H1 (cell line): ENCODE results near the gene SPOP. TPM values are rescaled to one million over a fixed set of nuclear protein-coding genes. Genes with fewer than 3 reads are reported as not detected.

Experiments
- CTCF ChIA-PET: fragments of 300-600 bp; sonication (Branson Sonifier 250); formaldehyde crosslinking; loops from one replicate; lab custom pipeline; 2021; ENCODE audit not compliant: partially characterized antibody; lab: Charles Lee
- POLR2A ChIA-PET: fragments of 300-600 bp; sonication (Branson Sonifier 250); formaldehyde crosslinking; loops from one replicate; lab custom pipeline; 2021; ENCODE audit warnings: inconsistent platforms; ENCODE audit not compliant: partially characterized antibody; lab: Charles Lee
- DNase-seq, 2 experiments: peaks; one replicate each; pipeline versions ENCODE4 v3.0.0 to v3.0.0-alpha.2; 2010 to 2022; ENCODE audit warnings: low spot score in 2 of 2, low read depth in 1 of 2, mixed read lengths in 1 of 2
- FAIRE-seq: peaks from 2 replicates; lab custom pipeline; 2011; peaks lifted over from hg19 to GRCh38; lab: Jason Lieb, UNC
- H2AFZ ChIP-seq: 2 replicates; pipeline ENCODE4 v1.8.1; 2012; ENCODE audit warnings: low read length, inconsistent platforms
- H2AK5ac ChIP-seq: 2 replicates; pipeline ENCODE4 v1.6.1; 2013; ENCODE audit warnings: low read depth, low read length
- H2BK120ac ChIP-seq: replicated peaks from 2 replicates; pipeline ENCODE3; 2013; ENCODE audit warnings: low read depth, low read length, inconsistent platforms
- H2BK12ac ChIP-seq: 2 replicates; pipeline ENCODE4 v1.6.1; 2013; ENCODE audit warnings: low read depth, low read length
- H2BK15ac ChIP-seq: 2 replicates; pipeline ENCODE4 v1.6.1; 2013; ENCODE audit warnings: low read length
- H2BK20ac ChIP-seq: 2 replicates; pipeline ENCODE4 v1.6.1; 2013; ENCODE audit warnings: low read length
- H2BK5ac ChIP-seq: 2 replicates; pipeline ENCODE4 v1.6.1; 2013; ENCODE audit warnings: low read depth, low read length
- H3K14ac ChIP-seq: 2 replicates; pipeline ENCODE4 v1.6.1; 2013; ENCODE audit warnings: inconsistent platforms; ENCODE audit not compliant: insufficient read length
- H3K18ac ChIP-seq: 2 replicates; pipeline ENCODE4 v1.6.1; 2013; ENCODE audit warnings: low read length; ENCODE audit errors: extremely low read depth
- H3K23ac ChIP-seq: 2 replicates; pipeline ENCODE4 v1.6.1; 2013; ENCODE audit warnings: inconsistent platforms; ENCODE audit not compliant: insufficient read length
- H3K23me2 ChIP-seq: 2 replicates; pipeline ENCODE4 v1.6.1; 2013; ENCODE audit warnings: low read depth, low read length
- H3K27ac ChIP-seq: 2 replicates; pipeline ENCODE4 v1.6.1; 2011; ENCODE audit warnings: low read depth, low read length, inconsistent platforms
- H3K27me3 ChIP-seq, 4 experiments: replicated peaks in 1 of 4; 1 replicate in 1 of 4; 2 replicates in 3 of 4; pipeline versions ENCODE4 v1.6.1 to v1.8.1; 2011 to 2013; ENCODE audit warnings: low read length in 3 of 4, mild to moderate bottlenecking in 3 of 4, inconsistent platforms in 2 of 4, mixed read lengths in 2 of 4, moderate library complexity in 1 of 4; ENCODE audit not compliant: control insufficient read depth in 3 of 4, insufficient read depth in 3 of 4; ENCODE audit errors: extremely low read depth in 1 of 4
- H3K36me3 ChIP-seq, 4 experiments: 2 replicates each; pipeline versions ENCODE4 v1.6.1 to v1.8.1; 2011 to 2013; ENCODE audit warnings: mild to moderate bottlenecking in 4 of 4, low read length in 3 of 4, moderate library complexity in 2 of 4, control low read depth in 1 of 4, inconsistent platforms in 1 of 4; ENCODE audit not compliant: insufficient read depth in 4 of 4, control insufficient read depth in 2 of 4
- H3K4ac ChIP-seq: replicated peaks from 2 replicates; pipeline ENCODE3; 2013; ENCODE audit warnings: low read length, low read depth, mixed read lengths, inconsistent platforms; ENCODE audit not compliant: insufficient read length
- H3K4me1 ChIP-seq, 4 experiments: replicated peaks in 1 of 4; 1 replicate in 1 of 4; 2 replicates in 3 of 4; pipeline versions ENCODE4 v1.6.1 to v1.8.1; 2011 to 2013; ENCODE audit warnings: low read length in 3 of 4, inconsistent platforms in 2 of 4, mixed read lengths in 1 of 4; ENCODE audit not compliant: insufficient read depth in 4 of 4, control insufficient read depth in 3 of 4
- H3K4me2 ChIP-seq, 2 experiments: 2 replicates each; pipeline versions ENCODE4 v1.6.1 to v1.8.1; 2011 to 2013; ENCODE audit warnings: low read depth in 2 of 2, low read length in 2 of 2, control low read depth in 1 of 2, inconsistent platforms in 1 of 2, mild to moderate bottlenecking in 1 of 2; ENCODE audit not compliant: insufficient read depth in 1 of 2
- H3K4me3 ChIP-seq, 4 experiments: fragments of 200-600, 300-600 bp in 1 of 4; sonication (generic), shearing (Covaris generic), sonication (Bioruptor Twin) in 1 of 4; 2 replicates each; pipeline versions ENCODE4 v1.5.1 to v1.8.1; 2011 to 2016; ENCODE audit warnings: low read length in 4 of 4, low read depth in 3 of 4, control low read depth in 2 of 4, inconsistent platforms in 2 of 4, mild to moderate bottlenecking in 2 of 4, mixed read lengths in 1 of 4, moderate library complexity in 1 of 4; ENCODE audit not compliant: insufficient read depth in 2 of 4; ENCODE audit errors: extremely low read depth in 1 of 4
- H3K56ac ChIP-seq: replicated peaks from 2 replicates; pipeline ENCODE3; 2013; ENCODE audit warnings: low read depth, mild to moderate bottlenecking, mixed read lengths, low read length, inconsistent platforms; ENCODE audit not compliant: insufficient read length
- H3K79me1 ChIP-seq: 2 replicates; pipeline ENCODE4 v1.6.1; 2013; ENCODE audit warnings: low read depth, low read length, control low read depth
- H3K79me2 ChIP-seq, 2 experiments: 2 replicates each; pipeline versions ENCODE4 v1.6.1 to v1.8.1; 2012 to 2013; ENCODE audit warnings: low read length in 2 of 2, mild to moderate bottlenecking in 2 of 2, inconsistent platforms in 1 of 2; ENCODE audit not compliant: insufficient read depth in 2 of 2, control insufficient read depth in 1 of 2
- H3K9ac ChIP-seq, 4 experiments: replicated peaks in 1 of 4; 1 replicate in 1 of 4; 2 replicates in 3 of 4; pipeline versions ENCODE4 v1.6.1 to v1.8.1; 2011 to 2013; ENCODE audit warnings: low read depth in 3 of 4, low read length in 3 of 4, control low read depth in 2 of 4, mild to moderate bottlenecking in 2 of 4, moderate library complexity in 2 of 4, inconsistent platforms in 1 of 4; ENCODE audit errors: extremely low read depth in 1 of 4
- H3K9me3 ChIP-seq, 2 experiments: 2 replicates each; pipeline versions ENCODE4 v1.6.1 to v1.8.1; 2012 to 2013; ENCODE audit warnings: mild to moderate bottlenecking in 2 of 2, moderate library complexity in 2 of 2, control low read depth in 1 of 2, inconsistent platforms in 1 of 2, low read depth in 1 of 2, low read length in 1 of 2, mixed read lengths in 1 of 2; ENCODE audit not compliant: insufficient read depth in 2 of 2
- H4K20me1 ChIP-seq, 2 experiments: replicated peaks in 1 of 2; 2 replicates each; pipeline versions ENCODE3 to v1.8.1; 2011 to 2013; ENCODE audit warnings: inconsistent platforms in 2 of 2, low read length in 2 of 2, mild to moderate bottlenecking in 1 of 2; ENCODE audit not compliant: insufficient read depth in 2 of 2, control insufficient read depth in 1 of 2
- H4K5ac ChIP-seq: 2 replicates; pipeline ENCODE4 v1.6.1; 2013; ENCODE audit warnings: low read length, low read depth, mixed read lengths, inconsistent platforms; ENCODE audit not compliant: insufficient read length
- H4K8ac ChIP-seq: 2 replicates; pipeline ENCODE4 v1.8.0; 2013; ENCODE audit warnings: mild to moderate bottlenecking, moderate library complexity, low read length, inconsistent platforms; ENCODE audit not compliant: insufficient read depth; ENCODE audit errors: extremely low read depth
- H4K91ac ChIP-seq: replicated peaks from 2 replicates; pipeline ENCODE3; 2013; ENCODE audit warnings: low read length, mixed read lengths, inconsistent platforms; ENCODE audit not compliant: insufficient read length
- ASH2L ChIP-seq: fragments of 200-600, 300-600 bp; sonication (generic); IDR thresholded peaks from one replicate; pipeline ENCODE4 v1.7.1; 2017; ENCODE audit warnings: low read length
- EGR1 ChIP-seq: IDR thresholded peaks from 2 replicates; pipeline ENCODE4 v1.6.1; 2011; ENCODE audit warnings: low read depth, low read length, borderline replicate concordance
- JUN ChIP-seq: IDR thresholded peaks from 2 replicates; pipeline ENCODE4 v1.6.1; 2011; ENCODE audit warnings: low read depth, mild to moderate bottlenecking, improper control_type of control experiment, low read length
- JUND ChIP-seq: IDR thresholded peaks from 2 replicates; pipeline ENCODE4 v1.6.1; 2011; ENCODE audit warnings: mild to moderate bottlenecking, improper control_type of control experiment, low read length
- PHF8 ChIP-seq: fragments of 200-600 bp; sonication (generic); conservative IDR thresholded peaks from 2 replicates; pipeline ENCODE4 v1.7.1; 2012; ENCODE audit warnings: low read depth, mild to moderate bottlenecking, inconsistent platforms, low read length, moderate library complexity
- RFX5 ChIP-seq: IDR thresholded peaks from 2 replicates; pipeline ENCODE4 v1.6.1; 2011; ENCODE audit warnings: low read depth, low read length, improper control_type of control experiment, borderline replicate concordance
- RXRA ChIP-seq: IDR thresholded peaks from 2 replicates; pipeline ENCODE4 v1.6.1; 2011; ENCODE audit warnings: low read depth, mild to moderate bottlenecking, low read length, moderate library complexity; ENCODE audit not compliant: insufficient read depth
- WGBS, 2 experiments: shearing (Covaris generic) in 1 of 2; methylation state at CpG; one replicate each; pipeline versions ENCODE4 v1.1.6 to v1.1.7; 2013 to 2015; ENCODE audit warnings: low lambda C conversion rate in 2 of 2, mixed read lengths in 2 of 2, inconsistent platforms in 1 of 2, low coverage in 1 of 2, missing lambda C conversion rate in 1 of 2; ENCODE audit not compliant: insufficient replicate concordance in 2 of 2, insufficient coverage in 1 of 2, insufficient read length in 1 of 2; ENCODE audit errors: extremely low coverage in 1 of 2, missing lambda C conversion rate in 1 of 2; 5-methylcytosine and 5-hydroxymethylcytosine counted together
- polyA plus RNA-seq, 7 experiments: library from polyadenylated mRNA; depleted of rRNA in 3 of 7; stranded (reverse) in 5 of 7; unstranded in 2 of 7; fragments of >200 nt in 5 of 7; fragments of 200-250 nt in 2 of 7; gene quantifications; 1 replicate in 5 of 7; 2 replicates in 1 of 7; 4 replicates in 1 of 7; pipeline versions ENCODE4 v1.2.1 to v1.2.3, GENCODE V29; 2011 to 2013; ENCODE audit warnings: missing spikeins in 2 of 7, mixed read lengths in 2 of 7
- total RNA-seq: library from RNA; stranded (reverse); fragmentation: NEBNext Ultra II Directional; extraction: Animal tissue kit (Norgen Biotek cat#: 25700); gene quantifications from 2 replicates; pipeline ENCODE4 v1.2.1, GENCODE V29; 2021

The SPOP gene
- total and polyA plus RNA-seq, 2 of the 8 experiments (the other 6 are each of a cell fraction or from before 2014, with no cell fraction given), result 13.3 to 25.6 TPM

GRCh38 chr17:49618028-49618611 is 59.8 kb downstream of the SPOP start:
- Histone ChIP-seq H2BK15ac (no peak overlapping the region), H2BK12ac (no peak overlapping the region), H2AFZ (no peak overlapping the region), H3K56ac (no peak overlapping the region), H3K4me1 (no peaks in the 10 kb centered on the region), H2BK120ac (no peak overlapping the region), H3K18ac (no peak overlapping the region), H3K23me2 (no peaks in the 10 kb centered on the region), H3K36me3 (peaks cover 6 to 60% (median 15%) of the 10 kb centered on the region in 4 experiments; a peak in 7 of 8 replicates), H4K5ac (no peak overlapping the region), H3K9me3 (no peaks in the 10 kb centered on the region), H4K20me1 (peaks cover 2 to 9% of the 10 kb centered on the region in 2 experiments), H3K4ac (no peak overlapping the region), H2AK5ac (no peak overlapping the region), H3K9ac (no peak overlapping the region), H4K8ac (no peak overlapping the region), H2BK20ac (no peak overlapping the region), H3K14ac (no peak overlapping the region), H3K79me1 (no peaks in the 10 kb centered on the region), H3K23ac (no peak overlapping the region), H3K4me3 (no peak overlapping the region), H4K91ac (no peak overlapping the region), H3K79me2 (no peaks in the 10 kb centered on the region), H3K27me3 (no peaks in the 10 kb centered on the region), H2BK5ac (no peak overlapping the region), H3K27ac (no peak overlapping the region), H3K4me2 (no peak overlapping the region)
- no peak for TF ChIP-seq RXRA
- no peak for TF ChIP-seq EGR1
- TF ChIP-seq RFX5, result no peak
- TF ChIP-seq JUND, result no peak
- no peak for TF ChIP-seq JUN
- no peak for TF ChIP-seq PHF8
- TF ChIP-seq ASH2L, result no peak
- FAIRE-seq, result no peak
- ChIA-PET POLR2A (no interaction called here), CTCF (interaction anchor here (0.9 to 1.9 kb wide), 6 partner anchors 9 to 90 kb away, joined by 3 to 8 read pairs (median 4); no protein-coding TSS in a partner anchor)
- no peak for DNase-seq
- 91% methylated on average over 3 of the region's 3 CpGs; no CpG with 5 or more reads in 1 of the 2 experiments for WGBS, 2 experiments
